Stimulated activated CD4-positive, alpha-beta T cell treated with anti-CD3 and anti-CD28 coated beads, Interleukin-4, amount 100 ng/mL, for 1 hour (primary cell): Measurements from ENCODE around the gene RAP2A.

ENCODE experiments used
- DNase-seq: peaks from one replicate; pipeline ENCODE4 v3.0.0-alpha.2; 2020

Gene RAP2A

DNA sequence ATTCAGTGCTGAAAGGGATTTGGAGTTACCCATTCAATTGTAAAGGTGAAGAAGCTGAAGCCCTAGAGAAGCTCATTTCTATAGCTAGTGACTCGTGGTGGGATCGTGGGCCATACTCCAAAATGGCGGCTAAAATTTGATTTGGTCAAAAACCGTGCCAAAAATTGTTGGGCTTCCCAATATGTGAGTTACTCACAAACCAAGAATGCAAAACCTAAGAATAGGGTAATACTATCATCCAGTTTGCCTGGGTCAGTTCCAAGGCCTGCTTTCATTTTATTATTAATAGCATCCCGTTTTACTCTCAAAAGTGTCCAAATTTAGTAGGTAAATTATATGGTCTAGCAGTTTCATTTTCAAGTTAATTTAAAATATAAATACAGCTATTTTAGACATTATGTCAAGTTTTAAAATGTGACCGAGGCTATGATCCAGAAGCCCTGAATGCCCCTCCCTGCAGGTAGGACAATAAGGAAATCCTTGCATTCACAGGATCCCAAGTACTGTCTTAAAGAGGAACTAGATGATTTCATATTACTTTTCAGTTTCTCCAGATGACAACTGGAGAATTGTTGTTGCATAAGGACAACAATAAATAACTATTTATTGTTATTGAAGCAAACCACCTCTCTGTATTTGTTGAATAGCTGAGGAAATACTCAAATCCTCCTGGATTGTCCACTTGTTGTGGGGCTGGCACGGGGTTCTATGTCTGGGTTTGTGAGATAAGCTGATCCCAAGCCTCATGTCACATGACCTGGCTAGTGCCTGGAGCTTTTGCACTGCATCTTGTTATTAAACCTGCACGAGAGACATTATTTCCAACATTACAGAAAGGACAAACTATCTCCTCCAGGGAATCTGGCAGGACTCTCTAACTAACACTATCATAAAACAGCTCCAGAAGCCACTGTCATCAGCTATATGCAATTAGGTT lies 11.6 kb upstream of the RAP2A start:
- DNase-seq, result no peak

DNA sequence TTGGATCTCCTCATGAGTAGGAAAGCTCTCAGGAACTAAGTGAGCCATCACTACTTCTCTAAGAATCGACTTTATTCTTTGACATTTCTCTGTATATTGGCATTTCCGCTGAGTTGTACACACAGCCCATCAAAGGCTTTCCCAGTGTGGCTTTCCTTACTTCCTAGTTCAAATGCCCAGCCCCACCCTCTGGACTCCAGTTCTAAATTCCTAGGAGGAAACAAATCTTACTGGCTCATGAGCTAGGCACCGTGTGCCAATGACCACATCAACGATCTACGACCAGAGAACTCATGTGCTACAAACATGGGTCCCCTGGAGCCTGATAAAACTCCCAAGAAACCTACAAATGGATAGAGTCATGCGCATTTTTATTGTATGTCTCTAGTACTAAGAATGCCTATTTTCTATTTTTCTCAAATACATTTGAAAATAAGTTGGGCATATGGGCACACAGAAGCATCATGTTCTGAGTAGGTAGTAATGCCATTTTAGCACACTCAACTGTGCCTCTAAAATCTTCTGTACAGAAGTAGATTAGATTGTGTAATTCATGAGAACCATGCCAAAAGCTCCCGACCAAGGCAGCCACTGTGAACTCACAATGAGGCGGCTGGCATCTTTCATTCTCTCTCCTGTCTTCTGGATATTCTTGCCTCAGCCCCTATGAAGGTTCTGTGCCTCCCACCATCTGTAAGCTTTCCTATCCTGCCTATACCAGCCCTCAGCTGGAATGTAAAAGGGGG lies 10.5 kb upstream of the RAP2A start:
- no peak for DNase-seq

DNA sequence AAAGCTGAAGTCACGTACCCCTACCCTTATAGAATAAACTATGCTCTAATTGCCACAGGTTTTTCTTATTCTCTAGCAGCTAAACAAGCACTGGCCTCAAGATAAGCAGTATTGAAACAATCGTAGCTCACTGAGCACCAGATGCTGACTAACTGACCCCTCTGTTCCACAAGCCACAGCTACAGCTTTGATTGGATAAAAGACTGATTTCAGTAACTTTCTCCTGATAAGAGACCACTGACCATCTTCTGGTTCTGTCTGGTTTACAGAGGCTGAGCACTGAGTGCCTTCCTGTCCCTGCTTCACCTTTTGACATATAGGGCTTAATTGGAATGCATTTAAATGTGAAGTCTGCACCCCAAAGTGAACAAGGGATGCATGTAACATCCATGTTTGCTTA lies 8.4 kb upstream of the RAP2A start:
- DNase-seq, result no peak

DNA sequence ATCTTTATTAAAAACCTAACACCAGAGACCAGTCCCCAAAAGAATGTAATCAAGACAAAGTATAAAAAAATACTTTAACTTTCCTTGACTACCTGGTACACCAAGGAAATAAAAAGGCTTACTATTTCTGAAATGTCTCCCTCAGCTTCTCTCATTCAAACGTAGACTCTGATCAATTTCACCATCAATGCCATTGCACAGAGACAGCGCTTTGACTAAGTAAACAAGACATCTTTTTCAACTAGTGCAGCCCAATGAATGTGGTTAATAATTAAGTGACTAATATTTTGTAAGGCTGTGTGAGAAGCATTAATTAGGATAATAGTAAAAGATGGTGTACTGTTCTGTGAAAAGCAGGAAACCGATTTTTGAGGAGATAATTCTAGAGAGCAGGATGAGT lies 7.3 kb upstream of the RAP2A start:
- no peak for DNase-seq

DNA sequence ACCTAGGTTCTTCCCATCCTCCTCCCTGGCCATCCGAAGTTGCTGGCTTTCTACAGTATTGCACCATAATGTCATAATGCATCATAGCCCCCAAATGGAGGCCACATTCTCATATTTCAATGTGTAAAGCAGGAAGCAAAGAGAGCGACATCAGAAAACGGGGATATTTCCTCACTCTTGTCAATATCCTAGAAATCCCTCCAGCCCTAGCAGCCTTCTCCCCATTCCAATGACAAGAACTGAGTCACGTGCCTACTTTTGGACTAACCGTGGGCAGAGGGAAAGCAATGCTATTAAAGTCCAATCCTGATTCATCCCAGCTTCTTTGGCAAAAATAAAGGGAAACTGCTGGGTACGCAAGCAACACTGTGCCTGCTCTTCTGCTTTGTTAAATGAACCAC lies 4.3 kb upstream of the RAP2A start:
- DNase-seq, result no peak

DNA sequence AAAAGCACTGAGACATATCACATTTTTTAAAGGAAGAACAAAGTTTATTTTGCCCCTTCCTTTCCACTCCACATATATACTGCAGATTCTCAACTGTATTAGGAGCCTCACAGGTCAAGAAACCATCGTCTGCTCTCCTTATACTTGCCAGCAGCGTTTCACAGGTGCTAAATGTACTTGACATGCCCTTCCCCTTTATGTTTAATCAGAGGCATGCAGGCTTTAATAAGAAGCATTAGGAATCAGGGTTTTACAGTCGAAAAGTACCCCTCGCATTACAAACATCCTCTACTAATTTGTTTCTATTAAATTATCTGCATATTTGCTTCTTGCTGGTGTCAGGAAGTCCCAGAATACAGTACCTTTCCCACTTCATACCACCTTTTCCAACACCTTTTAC lies 3.7 kb upstream of the RAP2A start:
- DNase-seq, result no peak

DNA sequence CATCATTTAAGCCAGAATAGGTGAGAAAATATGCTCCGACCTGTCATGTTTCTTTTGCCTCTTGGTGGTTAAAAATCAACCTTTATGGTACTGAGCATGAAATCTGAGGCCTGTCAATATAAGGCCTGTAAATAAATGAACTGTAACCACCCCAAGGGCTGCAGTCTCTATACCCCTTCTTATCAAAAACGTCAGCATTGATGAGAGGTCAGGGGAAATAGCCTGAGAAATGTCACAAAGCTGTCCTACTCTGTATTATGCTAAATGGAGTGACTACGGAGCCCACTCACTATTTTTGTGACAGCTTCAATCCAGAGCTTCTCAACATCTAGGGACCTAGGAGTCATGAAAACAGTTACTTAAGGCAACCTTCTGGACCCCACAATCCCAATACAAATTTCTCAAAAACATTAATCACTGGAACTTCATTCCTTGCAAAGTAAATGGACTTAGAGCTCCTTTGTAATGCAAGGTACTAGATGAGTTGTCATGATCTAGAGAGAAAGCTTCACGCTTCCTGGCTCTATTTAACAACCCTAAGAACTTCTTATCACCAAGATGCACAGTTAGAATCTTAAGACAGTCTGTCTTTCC lies 2.7 kb upstream of the RAP2A start:
- DNase-seq, result no peak

DNA sequence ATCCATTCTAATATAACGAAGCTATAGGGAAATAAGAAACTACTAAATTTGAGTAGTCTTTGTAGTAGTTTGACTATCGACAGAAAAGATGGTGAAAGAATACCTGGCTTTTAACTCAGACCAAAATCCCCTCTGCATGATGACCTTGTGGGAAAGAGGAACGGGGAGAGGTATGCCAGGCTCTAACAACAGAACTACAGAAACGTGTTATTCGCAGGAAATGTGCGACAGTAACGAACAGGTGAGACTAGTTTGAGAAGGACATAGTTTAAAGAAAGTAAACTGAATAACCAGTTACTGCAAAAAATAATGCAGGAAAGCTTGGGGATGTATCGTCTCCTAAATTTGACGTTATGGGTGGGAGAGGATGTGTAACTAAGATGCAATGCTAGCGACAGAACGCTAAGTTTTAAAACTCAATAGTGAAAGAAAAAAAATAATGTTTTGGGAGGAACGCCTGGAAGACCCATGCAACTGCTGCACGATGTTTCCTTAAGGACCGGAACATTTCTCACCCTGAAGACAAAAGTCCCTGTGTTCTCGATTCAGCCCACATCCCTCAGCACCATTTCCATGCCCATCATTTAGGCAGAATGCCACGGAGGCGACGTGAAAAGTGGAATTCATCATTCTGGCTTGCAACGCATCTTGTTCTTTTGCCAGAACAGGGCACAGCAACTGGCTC lies 1.6 kb upstream of the RAP2A start:
- no peak for DNase-seq

DNA sequence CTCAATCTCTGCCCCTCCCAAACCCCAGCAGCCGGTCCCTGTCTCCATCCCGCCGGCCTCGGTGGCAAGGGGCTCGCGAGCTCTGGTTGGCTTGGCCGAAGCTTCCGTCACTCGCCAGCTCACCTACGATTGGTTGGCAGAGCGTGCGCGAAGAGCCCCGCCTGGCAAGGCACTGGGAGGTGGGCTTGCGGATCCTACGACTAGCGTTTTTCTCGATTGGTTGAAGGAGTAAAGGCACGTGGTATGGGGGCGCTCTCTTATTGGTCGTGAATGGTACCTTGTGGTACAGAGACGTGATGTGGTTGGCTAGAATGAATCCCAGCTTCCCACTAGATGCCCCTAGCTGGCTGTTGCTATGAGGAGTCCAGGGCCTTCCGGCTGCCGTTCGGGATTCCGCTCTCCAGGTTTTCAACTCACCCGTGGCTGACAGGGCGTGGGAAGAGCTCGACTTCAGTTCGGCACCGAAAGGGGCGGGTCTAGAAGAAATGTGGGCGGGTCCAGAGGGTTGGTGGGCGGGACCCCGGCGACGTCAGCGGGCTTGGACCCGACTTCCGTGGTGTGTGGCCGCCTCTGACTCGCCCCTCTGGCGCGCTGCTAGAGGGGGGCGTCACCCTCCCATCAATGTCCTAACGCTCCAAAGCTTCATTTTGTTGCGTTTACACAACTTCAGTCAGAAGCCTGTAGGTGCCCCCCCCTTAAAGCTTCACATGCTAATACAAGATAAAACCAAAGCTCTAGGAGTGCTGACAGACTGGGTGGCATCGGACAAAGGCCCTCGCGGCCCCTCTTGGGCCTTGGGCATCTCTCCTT lies 847 bp upstream of the RAP2A start:
- peak; percentile 97 for DNase-seq

DNA sequence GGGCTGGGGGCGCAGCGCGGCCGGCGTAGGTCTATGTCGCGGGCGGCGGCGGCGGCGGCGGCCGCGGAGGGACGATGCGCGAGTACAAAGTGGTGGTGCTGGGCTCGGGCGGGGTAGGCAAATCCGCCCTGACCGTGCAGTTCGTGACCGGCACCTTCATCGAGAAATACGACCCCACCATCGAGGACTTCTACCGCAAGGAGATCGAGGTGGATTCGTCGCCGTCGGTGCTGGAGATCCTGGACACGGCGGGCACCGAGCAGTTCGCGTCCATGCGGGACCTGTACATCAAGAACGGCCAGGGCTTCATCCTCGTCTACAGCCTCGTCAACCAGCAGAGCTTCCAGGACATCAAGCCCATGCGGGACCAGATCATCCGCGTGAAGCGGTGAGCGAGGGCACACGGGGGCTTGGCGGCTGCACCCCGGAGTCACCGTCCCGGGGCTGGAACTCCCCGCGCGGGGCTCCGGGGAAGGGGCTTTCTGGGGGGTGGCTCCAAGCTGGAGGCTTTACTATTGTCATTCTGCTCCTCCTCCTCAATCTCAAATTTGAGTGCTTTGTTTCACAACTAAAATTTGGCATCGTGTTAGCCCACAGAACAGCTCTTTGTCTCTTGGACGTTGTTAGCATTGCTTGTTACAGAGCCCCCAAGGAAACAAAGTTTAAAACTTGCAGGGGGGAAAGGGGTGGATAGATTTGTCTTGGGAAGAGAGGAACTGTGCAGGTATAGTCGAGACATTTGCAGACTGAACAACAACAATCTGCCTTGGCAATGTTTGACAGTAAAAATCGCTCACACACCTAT lies 630 bp downstream of the RAP2A start:
- peak; percentile 41 for DNase-seq

DNA sequence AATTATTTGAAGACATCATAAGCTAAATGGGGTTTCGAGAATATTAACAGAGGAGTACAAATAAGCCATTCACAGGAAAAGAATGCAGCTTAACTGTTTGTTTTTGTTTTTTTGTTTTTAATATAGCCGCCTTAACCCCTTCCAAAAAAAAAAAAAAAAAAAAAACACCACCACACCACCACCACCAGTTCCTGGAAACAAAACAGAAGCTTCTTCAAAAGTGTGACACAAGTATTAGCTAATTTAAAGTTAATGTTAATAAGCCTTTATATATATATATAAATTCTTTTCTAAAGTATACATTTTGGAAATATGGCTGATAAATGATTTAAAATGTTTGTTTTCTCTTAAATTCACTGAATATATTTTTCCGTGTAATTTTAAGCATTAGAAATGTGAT lies 1.4 kb downstream of the RAP2A start:
- no peak for DNase-seq

DNA sequence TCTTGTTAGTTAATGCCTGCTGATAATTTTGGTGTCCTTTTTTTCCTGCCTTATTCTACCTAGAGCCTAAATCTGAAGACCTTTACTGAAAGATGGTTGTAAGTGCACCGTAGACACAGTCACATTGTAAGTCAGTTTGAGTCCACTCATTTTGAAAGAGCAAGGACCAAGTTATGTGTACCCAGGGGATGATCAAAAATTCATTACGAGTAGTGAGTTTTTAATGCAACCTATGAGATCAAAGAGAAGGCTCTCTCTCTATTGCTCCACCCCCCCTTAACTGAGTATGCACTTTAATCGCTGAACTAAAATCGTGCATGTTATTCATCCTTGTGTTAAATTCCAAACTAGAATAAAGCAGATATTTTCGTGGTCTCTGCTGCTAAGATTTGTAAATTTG lies 1.8 kb downstream of the RAP2A start:
- DNase-seq, result no peak

DNA sequence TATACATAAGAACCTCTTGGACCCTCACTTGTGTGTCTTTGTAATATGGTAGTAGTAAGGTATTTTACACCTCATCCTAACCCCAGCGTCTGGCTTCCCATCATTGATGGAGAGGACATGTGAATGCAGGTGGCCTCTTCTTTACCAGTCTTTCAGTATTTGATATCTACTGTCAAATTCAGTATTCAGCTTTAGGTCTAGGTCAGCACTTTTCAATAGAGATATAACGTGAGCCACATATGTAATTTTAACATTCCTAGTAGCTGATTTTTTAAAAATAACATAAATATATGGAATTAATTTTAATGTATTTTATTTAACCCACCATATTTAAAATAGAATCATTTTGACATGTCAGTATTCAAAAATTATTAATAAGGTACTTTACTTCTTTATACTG lies 2.9 kb downstream of the RAP2A start:
- no peak for DNase-seq

DNA sequence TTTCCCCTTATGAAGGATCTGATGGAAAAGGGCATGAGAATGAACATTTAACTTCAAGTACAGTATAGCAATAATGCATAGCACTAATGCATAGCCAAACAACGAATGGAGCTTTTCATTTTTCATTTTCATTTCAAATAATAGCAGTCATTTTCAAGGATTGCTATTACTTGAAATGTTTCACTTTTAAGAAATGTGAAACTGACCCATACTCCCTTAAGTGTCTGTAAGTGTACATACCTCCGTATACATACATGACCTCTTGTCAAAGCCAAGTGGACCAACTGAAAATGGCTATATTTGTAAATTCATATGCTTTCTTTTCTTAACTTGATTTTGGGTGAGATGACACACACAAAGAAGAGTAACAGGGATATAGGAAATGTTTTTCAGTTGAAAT lies 3.8 kb downstream of the RAP2A start:
- no peak for DNase-seq

DNA sequence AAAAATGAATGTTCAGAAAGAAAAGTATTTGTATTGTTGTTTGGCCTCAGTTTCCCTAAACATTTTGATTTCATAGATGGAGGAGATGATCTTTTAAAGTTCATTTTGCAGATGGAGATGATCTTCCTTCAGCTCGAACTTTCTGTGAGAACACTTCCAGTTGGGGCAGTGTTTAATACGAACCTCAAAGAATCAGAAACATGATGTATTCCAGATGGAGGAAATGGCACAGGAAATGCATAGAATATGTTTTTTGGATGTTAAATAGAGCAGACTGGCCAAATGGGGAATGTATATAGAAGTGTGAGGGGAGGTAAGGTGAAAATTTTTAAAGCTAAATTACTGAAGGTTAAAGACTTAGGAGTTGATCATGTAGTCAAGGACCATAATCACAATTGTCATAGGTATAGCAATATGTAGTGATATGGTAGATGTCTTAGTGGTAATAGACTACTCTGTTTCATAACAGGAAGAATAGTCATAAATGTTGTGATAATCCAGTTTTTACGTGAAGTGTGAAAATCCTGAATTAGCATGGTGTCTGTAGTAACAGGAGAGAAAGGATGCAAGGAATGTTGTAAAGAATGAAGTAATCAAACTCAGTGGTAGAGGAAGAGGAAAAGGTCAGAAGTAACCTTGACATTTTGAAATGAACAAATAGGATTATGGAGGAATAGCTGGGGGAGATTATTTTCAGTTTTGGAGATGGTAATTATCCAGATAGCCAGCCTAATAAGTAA lies 5.1 kb downstream of the RAP2A start:
- no peak for DNase-seq

DNA sequence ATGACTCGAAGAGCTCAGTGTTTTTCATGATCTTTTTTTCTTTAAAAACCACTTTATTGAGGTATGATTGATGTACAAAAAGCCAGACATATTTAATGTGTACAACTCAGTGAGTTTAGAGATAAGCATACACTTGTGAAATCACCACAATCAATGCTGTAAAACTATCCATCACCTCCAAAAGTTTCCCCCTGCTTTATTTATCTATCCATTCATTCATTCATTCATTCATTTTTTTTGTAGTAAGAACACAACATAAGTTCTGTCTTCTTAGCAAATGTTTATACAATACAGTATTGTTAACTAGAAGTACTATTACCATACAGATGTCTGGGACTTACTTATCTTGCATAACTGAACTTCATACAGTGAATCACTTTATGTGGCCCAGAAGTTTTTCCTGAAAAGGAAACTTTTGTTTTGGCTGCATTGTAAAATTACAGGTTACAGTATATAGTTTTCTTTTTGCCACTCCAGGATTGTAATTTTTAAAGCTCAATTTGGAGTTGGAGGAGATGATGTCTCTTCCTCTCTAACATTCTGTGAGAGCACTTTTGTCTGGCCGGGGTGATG lies 6.7 kb downstream of the RAP2A start:
- DNase-seq, result no peak

DNA sequence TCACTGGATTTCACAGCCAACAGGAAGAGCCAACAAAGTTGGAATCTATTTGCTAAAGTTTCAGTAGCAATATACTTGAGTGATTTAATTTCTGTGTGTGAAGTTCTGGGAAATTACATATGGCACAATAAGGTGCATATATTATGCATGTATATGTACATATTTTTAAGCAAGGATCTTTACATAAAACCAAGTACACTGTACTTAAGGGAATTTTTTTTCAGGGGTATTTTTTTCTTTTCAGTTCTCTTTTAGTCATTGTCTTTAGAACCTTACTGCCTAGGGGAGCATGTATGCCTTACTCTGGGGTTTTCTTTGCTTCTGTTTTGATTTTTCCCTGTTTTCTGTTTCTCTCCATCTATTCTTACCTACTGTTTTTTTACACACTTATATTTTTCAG lies 7.4 kb downstream of the RAP2A start:
- DNase-seq, result no peak

DNA sequence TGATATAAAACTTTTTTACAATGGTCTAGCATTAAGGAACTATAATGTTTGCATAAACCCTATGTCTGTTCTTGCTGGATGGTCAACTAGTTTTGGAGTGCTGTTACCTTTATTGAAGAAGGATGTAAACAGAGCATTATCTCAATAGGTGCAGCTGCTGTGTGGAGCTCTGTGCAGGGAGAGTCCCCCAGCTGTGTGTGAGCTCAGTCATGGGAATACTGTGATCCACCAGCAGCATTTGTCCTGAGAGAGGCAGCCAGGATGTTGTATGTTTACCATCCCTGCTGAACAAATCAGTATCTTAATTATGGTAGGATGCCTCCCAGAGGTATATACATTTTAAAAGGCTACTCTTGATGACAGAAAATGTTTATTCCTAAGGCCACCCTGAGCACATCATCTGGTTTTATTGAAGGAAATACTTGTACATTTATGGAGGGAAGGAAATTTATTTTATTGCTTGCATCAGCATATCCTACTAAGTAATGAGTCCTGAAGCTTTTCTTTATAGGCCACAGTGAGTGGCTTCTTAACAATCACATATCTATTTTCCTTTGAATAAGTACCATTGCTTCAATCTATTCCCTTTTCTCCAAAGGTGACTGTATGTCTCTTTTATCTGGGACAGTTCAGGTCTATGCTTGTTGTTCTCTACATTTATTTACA lies 11.7 kb downstream of the RAP2A start:
- DNase-seq, result no peak

DNA sequence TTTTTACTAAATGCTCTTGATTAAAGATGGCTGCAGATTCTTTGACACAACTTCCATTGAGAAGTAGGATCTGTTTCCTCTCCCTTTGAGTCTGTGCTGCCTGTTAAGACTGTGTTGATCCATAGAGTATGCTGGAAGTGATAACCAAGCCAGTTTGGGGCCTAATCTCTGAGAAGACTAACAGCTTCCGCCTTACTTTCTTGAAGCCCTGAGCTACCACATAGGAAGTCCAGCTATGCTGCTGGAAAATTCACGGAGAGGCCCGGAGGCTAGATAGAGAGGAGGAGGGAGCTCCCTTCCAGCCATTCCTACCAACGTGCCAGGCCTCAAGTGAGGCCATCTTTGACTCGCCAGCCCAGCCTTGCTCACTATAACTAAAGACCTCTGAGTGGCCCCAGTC lies 12.5 kb downstream of the RAP2A start:
- DNase-seq, result no peak
